Measurements from ENCODE around the gene AKAP10.
"Not testable (repeated sequence)": the region's sequence is repeated elsewhere in the genome, so short reads cannot be mapped to it uniquely, and the experiment has no call there.

AKAP10 gene

GRCh38 chr17:19978805-19979211 lies 1.2 kb upstream of the AKAP10 start:
- no peak for DNase-seq

- no peak for DNase-seq
Measured at GRCh38 chr17:19978209-19978802, 678 bp upstream of the AKAP10 start.

GRCh38 chr17:19975601-19976000 lies 2.0 kb downstream of the AKAP10 start:
- DNase-seq, result no peak

GRCh38 chr17:19973156-19973555 lies 4.5 kb downstream of the AKAP10 start:
- DNase-seq, result no peak

GRCh38 chr17:19962954-19963353 lies 14.7 kb downstream of the AKAP10 start:
- DNase-seq, result not testable (repeated sequence)

- no peak for DNase-seq
Measured at GRCh38 chr17:19958023-19958422, 19.6 kb downstream of the AKAP10 start.

GRCh38 chr17:19955099-19955498 lies 22.5 kb downstream of the AKAP10 start:
- DNase-seq, result no peak

GRCh38 chr17:19951411-19951810 lies 26.2 kb downstream of the AKAP10 start:
- not testable (repeated sequence) for DNase-seq

- DNase-seq, result not testable (repeated sequence)
Measured at GRCh38 chr17:19950624-19951195, 26.9 kb downstream of the AKAP10 start.

- no peak for DNase-seq
Measured at GRCh38 chr17:19948116-19948943, 29.3 kb downstream of the AKAP10 start.

GRCh38 chr17:19946921-19947320 lies 30.7 kb downstream of the AKAP10 start:
- DNase-seq, result no peak

- no peak for DNase-seq
Measured at GRCh38 chr17:19945009-19945626, 32.5 kb downstream of the AKAP10 start.

GRCh38 chr17:19943599-19943998 lies 34.0 kb downstream of the AKAP10 start:
- no peak for DNase-seq

GRCh38 chr17:19943026-19943425 lies 34.6 kb downstream of the AKAP10 start:
- no peak for DNase-seq

- DNase-seq, result no peak
Measured at GRCh38 chr17:19940722-19941464, 36.7 kb downstream of the AKAP10 start.

- no peak for DNase-seq
Measured at GRCh38 chr17:19939993-19940721, 37.5 kb downstream of the AKAP10 start.

- no peak for DNase-seq
Measured at GRCh38 chr17:19938736-19939135, 38.9 kb downstream of the AKAP10 start.

- no peak for DNase-seq
Measured at GRCh38 chr17:19937522-19937921, 40.1 kb downstream of the AKAP10 start.

GRCh38 chr17:19935169-19935568 lies 42.5 kb downstream of the AKAP10 start:
- DNase-seq, result no peak

GRCh38 chr17:19933628-19934027 lies 44.0 kb downstream of the AKAP10 start:
- no peak for DNase-seq

GRCh38 chr17:19933221-19933620 lies 44.4 kb downstream of the AKAP10 start:
- DNase-seq, result no peak

- DNase-seq, result no peak
Measured at GRCh38 chr17:19928299-19928698, 49.3 kb downstream of the AKAP10 start.
